GM18861 (cell line): ENCODE results near the gene PRDM10.
"Not testable (repeated sequence)": the region's sequence is repeated elsewhere in the genome, so short reads cannot be mapped to it uniquely, and the experiment has no call there.

Experiments
- ATAC-seq: cut with Tn5 transposase; IDR thresholded peaks from one replicate; pipeline ENCODE4 v1.9.1; 2021; ENCODE audit not compliant: unreplicated experiment

PRDM10 gene

DNA sequence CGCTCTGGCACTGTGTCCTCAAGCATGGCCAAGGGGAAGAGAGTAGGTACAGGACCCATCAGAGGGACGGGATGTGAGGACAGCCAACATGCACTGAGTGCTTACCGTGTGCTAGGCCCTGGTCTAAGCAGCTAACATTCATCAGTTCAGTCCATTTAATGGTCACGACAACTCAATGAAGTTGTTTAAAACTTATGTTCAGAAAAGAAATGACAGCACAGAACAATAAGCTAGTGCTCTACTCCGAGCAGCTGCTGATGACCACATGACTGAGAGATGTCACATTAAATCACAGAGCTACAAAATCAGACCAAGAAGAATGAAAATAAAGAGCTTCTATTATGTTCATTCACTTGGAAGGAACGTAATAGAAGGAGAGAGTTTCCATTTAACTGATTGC lies 26.3 kb downstream of the PRDM10 start:
- no peak for ATAC-seq

GRCh38 chr11:129975543-129975942 lies 27.1 kb downstream of the PRDM10 start:
- no peak for ATAC-seq

DNA sequence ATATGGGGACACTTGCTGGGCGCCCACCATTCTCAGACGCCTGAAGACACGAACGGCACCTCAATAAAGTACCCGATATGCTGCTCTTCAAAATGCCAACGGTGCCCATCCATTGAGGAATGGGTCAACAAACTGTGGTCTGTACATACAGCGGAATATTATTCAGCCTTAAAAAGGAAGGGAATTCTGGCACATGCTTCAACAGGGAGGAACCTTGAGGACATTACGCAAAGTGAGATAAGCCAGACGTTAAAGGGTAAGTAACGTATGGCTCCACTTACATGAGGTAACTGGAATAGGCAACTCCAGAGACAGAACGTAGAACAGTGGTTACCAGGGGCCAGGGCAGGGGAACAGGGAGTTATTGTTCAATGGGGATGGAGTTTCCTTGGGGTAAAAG lies 28.0 kb downstream of the PRDM10 start:
- no peak for ATAC-seq

DNA sequence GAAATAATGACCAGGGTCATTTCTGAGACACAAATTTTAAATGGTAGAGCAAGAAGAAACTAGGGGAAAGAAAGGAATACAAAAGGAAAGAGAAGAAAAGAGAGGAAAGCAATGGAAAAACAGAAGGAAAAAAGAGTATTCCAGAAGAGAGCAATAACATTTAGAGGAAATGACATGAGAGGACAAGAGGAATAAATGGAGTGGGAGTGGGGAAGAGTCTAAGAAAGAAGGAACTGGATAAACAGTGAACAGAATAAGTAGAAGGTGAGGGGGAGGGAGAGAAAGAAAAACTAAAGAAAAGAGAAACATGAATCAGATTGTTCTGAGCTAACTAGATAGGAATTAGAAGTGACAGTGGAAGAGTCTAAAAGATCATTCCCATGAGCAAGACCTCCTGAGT lies 28.4 kb downstream of the PRDM10 start:
- no peak for ATAC-seq

GRCh38 chr11:129973809-129974208 lies 28.8 kb downstream of the PRDM10 start:
- ATAC-seq = no peak

GRCh38 chr11:129973068-129973467 lies 29.6 kb downstream of the PRDM10 start:
- peak; percentile 97 for ATAC-seq

GRCh38 chr11:129972611-129973010 lies 30.0 kb downstream of the PRDM10 start:
- no peak for ATAC-seq

- ATAC-seq = not testable (repeated sequence)
These were observed 30.8 kb downstream of the PRDM10 start for GRCh38 chr11:129971856-129972255.

DNA sequence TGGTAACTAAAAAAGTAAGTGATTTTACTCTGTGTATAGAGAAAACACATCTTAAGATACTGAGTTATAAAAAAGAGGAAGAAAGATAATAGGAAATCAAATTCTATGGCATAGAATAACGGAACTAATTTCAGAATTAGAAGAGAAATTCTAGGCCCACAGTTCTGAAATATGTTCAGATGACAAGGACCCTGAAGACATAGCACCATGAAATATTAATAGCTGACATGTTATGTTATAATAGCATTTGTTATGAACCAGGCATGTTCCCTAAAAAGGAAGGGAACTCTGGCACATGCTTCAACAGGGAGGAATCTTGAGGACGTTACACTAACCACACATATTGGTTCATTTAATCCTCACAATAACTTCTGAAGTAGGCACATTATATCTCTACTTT lies 32.7 kb downstream of the PRDM10 start:
- no peak for ATAC-seq

DNA sequence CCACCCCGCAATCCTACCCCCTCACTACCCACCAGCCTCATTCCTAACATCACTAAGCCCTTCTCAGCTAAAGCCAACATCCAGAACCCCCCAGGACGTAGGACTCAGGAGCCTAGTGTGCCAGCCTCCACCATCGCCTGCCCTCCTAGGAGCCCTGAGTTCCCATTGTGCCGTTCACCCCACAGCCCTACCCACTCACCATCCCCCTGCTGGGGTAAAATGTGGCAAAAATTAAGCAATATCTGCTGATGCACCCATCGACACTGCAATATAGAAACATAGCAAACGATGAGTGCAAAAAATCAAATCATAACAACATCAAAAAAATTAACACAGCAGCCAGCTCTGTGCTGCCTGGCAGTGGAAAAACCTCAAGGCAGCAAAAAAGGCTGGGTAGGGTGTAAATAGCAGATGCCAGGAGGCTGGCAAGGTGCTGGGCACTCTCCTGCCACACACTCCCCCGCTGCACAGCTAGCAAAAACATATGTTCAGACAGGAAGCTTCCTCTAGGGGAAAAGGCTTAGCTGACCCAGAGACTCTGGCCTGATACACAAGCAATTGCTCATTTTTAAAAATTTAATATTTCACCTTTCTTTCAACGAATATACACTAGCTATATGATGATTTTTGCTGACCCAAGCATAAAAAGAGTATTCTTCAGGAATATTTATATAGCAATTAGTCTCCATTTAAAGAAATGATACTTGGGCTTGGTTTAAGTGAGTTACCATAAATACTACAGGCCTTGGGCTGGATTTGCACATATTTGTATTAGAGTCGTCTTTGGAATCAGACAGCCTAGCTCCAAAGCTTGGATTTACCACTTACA lies 33.8 kb downstream of the PRDM10 start:
- ATAC-seq = no peak

DNA sequence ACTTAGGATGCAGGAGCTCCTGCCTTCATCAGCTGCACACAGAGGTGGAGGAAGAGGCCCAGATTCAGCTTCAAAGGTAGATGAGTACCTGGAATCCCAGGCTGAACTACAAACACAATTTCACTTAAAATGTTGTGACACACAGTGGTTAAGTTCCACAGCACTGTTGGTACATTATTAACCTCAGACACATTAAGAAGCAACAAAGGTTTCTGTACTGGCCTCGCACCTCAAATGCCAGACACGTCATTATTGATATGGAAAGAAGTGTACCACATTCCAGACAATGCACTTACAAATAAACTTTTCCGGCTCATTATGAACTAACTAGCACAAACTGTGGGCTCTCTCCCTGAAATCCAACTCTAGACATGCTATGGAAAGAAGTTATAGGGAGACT lies 34.6 kb downstream of the PRDM10 start:
- ATAC-seq = no peak

DNA sequence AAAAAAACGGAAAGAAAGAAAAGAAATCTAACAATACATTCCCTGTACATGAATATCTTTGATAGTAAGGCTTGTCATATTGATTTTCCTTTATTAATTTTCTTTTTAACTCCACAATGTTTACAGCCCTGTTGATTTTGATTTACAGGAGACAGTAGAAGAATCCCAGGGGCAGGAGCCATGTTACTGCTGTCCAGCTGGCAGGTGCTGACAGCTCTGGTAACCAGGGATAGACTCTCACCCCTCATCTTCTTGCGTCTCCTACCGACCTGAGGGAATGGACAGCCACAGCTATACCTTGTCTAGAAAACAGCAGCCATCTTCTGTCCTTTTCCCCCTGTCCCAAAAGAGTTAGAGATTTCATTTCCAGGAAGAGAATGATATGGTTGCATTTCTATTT lies 37.4 kb downstream of the PRDM10 start:
- no peak for ATAC-seq

DNA sequence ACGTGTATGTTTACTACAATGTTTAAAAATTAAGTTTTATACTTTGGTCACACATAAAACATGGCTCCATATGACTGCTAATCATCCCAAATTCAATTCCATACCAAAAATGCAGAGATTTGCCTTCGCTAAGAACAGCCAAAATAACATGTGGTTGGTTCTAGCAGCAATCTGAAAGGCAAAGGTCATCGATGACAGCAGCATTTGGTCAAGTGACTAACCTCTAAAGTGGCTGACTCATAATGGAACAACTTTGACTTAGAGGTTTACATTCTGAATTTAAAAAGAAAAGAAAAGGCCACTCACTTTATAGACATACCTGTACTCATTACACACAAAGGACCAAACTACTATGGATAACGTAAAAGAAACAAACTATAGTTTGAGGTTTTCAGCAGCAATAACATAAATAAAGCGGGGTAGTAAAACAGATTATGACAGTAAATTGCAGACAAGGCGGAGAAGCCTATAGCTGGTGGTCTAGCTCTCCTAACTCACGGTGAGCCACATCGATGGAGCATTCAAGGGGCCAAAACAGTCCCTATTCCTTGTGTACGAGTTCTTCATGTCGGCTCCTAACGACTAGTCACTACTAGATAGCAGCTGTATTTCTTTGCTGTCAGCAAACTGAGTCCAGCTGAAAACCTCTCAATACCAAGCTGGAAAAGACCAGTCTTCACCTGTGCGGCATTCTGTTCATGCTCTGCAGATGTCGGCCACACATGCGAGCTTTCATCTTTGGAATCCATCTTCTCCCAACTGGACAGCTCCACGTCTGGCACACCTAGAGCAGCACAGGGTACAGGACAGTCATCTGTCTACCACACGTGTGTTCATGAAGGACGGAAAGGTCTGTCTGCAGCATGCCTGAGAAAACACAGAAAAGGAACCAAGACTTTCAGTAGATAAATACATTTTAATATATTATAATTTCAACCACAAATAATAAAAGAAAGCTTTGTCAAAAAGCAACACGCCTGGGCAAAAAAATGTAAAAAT lies 42.1 kb downstream of the PRDM10 start:
- peak; percentile 92 for ATAC-seq

DNA sequence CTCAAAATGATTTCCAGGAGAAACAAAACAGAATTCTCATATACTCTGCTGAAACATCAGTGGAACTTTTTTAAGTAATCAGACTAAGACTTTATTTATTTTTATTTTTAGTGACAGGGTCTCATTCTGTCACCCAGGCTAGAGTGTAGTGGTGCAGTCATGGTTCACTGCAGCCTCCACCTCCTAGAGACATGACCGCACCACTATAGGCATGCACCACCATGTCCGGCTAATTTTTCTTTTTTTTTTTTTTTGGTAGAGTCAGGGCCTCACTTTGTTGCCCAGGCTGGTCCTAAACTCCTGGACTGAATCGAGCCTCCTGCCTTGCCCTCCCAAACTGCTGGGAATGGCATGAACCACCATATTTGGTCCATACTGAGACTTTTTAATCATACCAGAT lies 42.9 kb downstream of the PRDM10 start:
- no peak for ATAC-seq

- no peak for ATAC-seq
These were observed 47.4 kb downstream of the PRDM10 start for GRCh38 chr11:129955282-129955681.

DNA sequence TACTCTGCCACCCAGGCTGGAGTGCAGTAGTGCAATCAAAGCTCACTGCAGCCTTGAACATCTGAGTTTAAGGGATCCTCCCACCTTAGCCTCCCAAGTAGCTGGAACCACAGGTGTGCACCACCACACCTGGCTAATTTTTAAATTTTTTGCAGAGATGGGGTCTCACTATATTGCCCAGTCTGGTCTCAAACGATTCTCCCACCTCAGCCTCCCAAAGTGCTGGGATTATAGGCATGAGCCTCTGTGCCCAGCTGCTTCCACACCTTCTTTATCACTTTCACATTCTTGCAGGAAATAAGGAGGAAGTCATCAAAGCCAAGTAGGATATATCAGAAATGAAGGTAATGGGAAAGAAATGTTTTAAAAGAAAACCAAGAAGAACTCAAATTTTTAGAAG lies 47.9 kb downstream of the PRDM10 start:
- ATAC-seq = not testable (repeated sequence)

DNA sequence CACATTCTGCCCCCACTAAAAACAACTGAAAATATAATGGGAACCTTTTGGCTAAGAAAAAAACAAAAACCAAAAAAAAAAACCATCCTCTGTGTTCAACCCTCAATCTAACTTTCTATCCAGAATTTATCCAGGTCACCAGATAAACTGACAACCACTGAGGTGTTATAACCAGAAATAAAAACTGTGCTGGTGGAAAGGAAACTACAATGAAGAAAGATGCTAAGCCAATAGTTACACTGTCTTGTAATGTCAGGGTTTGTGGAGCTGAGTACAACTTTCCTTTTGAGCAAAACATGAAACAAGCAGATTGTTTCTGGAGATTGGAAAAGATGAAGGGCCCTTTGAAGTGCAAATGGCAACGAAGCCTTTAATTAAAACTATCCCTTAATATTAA lies 50.8 kb downstream of the PRDM10 start:
- ATAC-seq = no peak

DNA sequence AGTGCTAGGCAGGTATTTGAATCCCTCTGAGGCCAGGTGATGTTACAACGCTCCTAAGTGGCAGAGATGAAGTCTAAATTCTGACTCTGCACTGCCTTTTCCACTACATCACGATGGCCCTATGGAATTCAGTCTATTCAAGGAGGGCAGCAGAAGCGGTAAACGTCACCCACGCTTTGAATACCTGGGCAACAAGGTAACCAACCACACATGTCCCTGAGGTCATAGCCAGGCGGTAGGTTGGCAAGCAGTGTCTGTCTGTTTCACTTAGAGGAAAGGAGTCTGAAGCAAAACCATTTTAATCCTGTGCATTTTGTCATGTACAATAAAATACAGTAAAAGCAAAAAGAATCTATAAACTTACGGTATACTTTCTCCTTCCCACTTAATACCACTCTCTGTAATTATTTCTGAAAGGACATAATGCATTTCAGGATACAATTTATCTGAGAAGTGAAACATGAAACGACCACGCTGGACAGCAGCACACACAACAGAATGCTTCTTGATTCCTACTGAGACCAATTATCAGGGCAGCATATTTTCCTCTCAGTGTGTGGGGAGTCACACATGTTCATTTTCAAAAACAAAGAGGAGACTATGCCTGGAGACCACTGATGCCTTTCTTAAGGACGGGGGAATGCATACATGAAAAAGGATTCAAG lies 51.3 kb downstream of the PRDM10 start:
- ATAC-seq = no peak

GRCh38 chr11:129950101-129951091 lies 52.2 kb downstream of the PRDM10 start:
- ATAC-seq = no peak

GRCh38 chr11:129948926-129949466 lies 53.6 kb downstream of the PRDM10 start:
- ATAC-seq = no peak
